ENCODE measurements around the gene ST3GAL6.

Gene ST3GAL6

GRCh38 chr3:98824256-98824655 lies 61.1 kb downstream of the ST3GAL6 start (continued):
- TF ChIP-seq ZIC2 (tag by site-specific recombination; IDR thresholded peaks at IDR 0.05) = no peak

GRCh38 chr3:98826126-98826525 lies 63.0 kb downstream of the ST3GAL6 start:
- H3K27ac ChIP-seq (ENCODE audit: extremely low read depth, low read depth, low read length) = no peak overlapping the region
- H3K4me1 ChIP-seq (ENCODE audit: control insufficient read depth, insufficient read depth, low read length) = no peaks in the 10 kb centered on the region
- POLR2A ChIA-PET = no interaction called here
- H3K36me3 ChIP-seq (ENCODE audit: control insufficient read depth in 2 of 2, insufficient read depth in 1 of 2, low read length in 2 of 2) = peaks cover 0 to 2% of the 10 kb centered on the region in 2 experiments; a peak in 1 of 3 replicates
- no peaks in the 10 kb centered on the region for H3K9me3 ChIP-seq (ENCODE audit: control insufficient read depth, insufficient read depth, low read depth, low read length)
- H3K4me3 ChIP-seq (ENCODE audit: low read depth, low read length) = no peak overlapping the region
- CTCF ChIA-PET = interaction anchor here (0.5 to 0.9 kb wide), 3 partner anchors 17 to 247 kb away, joined by 3 to 4 read pairs (median 3); no protein-coding TSS in a partner anchor
- TF ChIP-seq ZNF670 (tag by site-specific recombination; IDR thresholded peaks at IDR 0.05; ENCODE audit: low read depth) (no peak), ZNF560 (tag by site-specific recombination; IDR thresholded peaks at IDR 0.05; ENCODE audit: borderline replicate concordance) (no peak), ZBTB10 (tag by site-specific recombination; IDR thresholded peaks at IDR 0.05) (no peak), ZNF132 (tag by site-specific recombination; IDR thresholded peaks at IDR 0.05; ENCODE audit: borderline replicate concordance) (no peak), ZNF677 (tag by site-specific recombination; IDR thresholded peaks at IDR 0.05) (no peak)

GRCh38 chr3:98827221-98827920 lies 64.2 kb downstream of the ST3GAL6 start:
- ChIA-PET CTCF (interaction anchor here (0.6 to 1.4 kb wide), 3 partner anchors 10 to 1592 kb away, joined by 3 to 5 read pairs (median 4); no protein-coding TSS in a partner anchor), POLR2A (no interaction called here)
- H3K27ac ChIP-seq (ENCODE audit: extremely low read depth, low read depth, low read length) = no peak overlapping the region
- H3K36me3 ChIP-seq (ENCODE audit: control insufficient read depth in 2 of 2, insufficient read depth in 1 of 2, low read length in 2 of 2) = no peaks in the 10 kb centered on the region
- H3K4me1 ChIP-seq (ENCODE audit: control insufficient read depth, insufficient read depth, low read length) = no peaks in the 10 kb centered on the region
- no peaks in the 10 kb centered on the region for H3K9me3 ChIP-seq (ENCODE audit: control insufficient read depth, insufficient read depth, low read depth, low read length)
- no peak overlapping the region for H3K4me3 ChIP-seq (ENCODE audit: low read depth, low read length)
- no peak for TF ChIP-seq ZFP41 (tag by site-specific recombination; IDR thresholded peaks at IDR 0.05; ENCODE audit: borderline replicate concordance)
- no peak for TF ChIP-seq ZNF292 (tag by site-specific recombination; IDR thresholded peaks at IDR 0.05; ENCODE audit: borderline replicate concordance, low read depth)
- TF ChIP-seq ZNF624 (tag by site-specific recombination; IDR thresholded peaks at IDR 0.05) = no peak
- no peak for TF ChIP-seq ZNF341 (tag by site-specific recombination; IDR thresholded peaks at IDR 0.05; ENCODE audit: low read depth)
- TF ChIP-seq ZSCAN5A (tag by site-specific recombination; IDR thresholded peaks at IDR 0.05) = no peak
- no peak for TF ChIP-seq ZNF10 (tag by site-specific recombination; IDR thresholded peaks at IDR 0.05)
- no peak for TF ChIP-seq ZNF747 (tag by site-specific recombination; IDR thresholded peaks at IDR 0.05)
- TF ChIP-seq ZBTB10 (tag by site-specific recombination; IDR thresholded peaks at IDR 0.05) = no peak
- TF ChIP-seq ZNF121 (tag by site-specific recombination; IDR thresholded peaks at IDR 0.05) = no peak
- no peak for TF ChIP-seq ZBTB11 (tag by site-specific recombination; conservative IDR thresholded peaks at IDR 0.05; ENCODE audit: low read depth)
- TF ChIP-seq ZNF391 (tag by site-specific recombination; IDR thresholded peaks at IDR 0.05; ENCODE audit: borderline replicate concordance, low read depth) = no peak
- TF ChIP-seq TRIM28 (IDR thresholded peaks at IDR 0.05; ENCODE audit: borderline replicate concordance, low read length) = no peak
- no peak for TF ChIP-seq ZNF692 (tag by site-specific recombination; IDR thresholded peaks at IDR 0.05)
- TF ChIP-seq ZNF596 (tag by site-specific recombination; IDR thresholded peaks at IDR 0.05) = no peak

All from HEK293 (cell line).